Type B pancreatic cell (in vitro differentiated cells): ENCODE results near the gene RPS29. TPM values are rescaled to one million over a fixed set of nuclear protein-coding genes. Genes with fewer than 3 reads are reported as not detected.
"Not testable (repeated sequence)": the region's sequence is repeated elsewhere in the genome, so short reads cannot be mapped to it uniquely, and the experiment has no call there.

Experiments used
- DNase-seq: peaks from one replicate; pipeline ENCODE4 v3.0.0; 2021; ENCODE audit warnings: mixed read lengths; ENCODE audit not compliant: unreplicated experiment; ENCODE audit errors: extremely low spot score
- H3K27ac Mint-ChIP-seq: 2 replicates; pipeline ENCODE4 v1.8.0; 2021; ENCODE audit warnings: mild to moderate bottlenecking, mixed read lengths
- H3K27me3 Mint-ChIP-seq: 2 replicates; pipeline ENCODE4 v1.8.0; 2021; ENCODE audit warnings: mixed read lengths
- H3K36me3 Mint-ChIP-seq: 2 replicates; pipeline ENCODE4 v1.8.0; 2021; ENCODE audit warnings: mixed read lengths
- H3K4me1 Mint-ChIP-seq: one replicate; pipeline ENCODE4 v1.8.0; 2021; ENCODE audit warnings: mixed read lengths; ENCODE audit not compliant: unreplicated experiment
- H3K4me3 Mint-ChIP-seq: 2 replicates; pipeline ENCODE4 v1.8.0; 2021; ENCODE audit warnings: mild to moderate bottlenecking, mixed read lengths
- H3K9me3 Mint-ChIP-seq: 2 replicates; pipeline ENCODE4 v1.8.0; 2021; ENCODE audit warnings: mixed read lengths
- CTCF ChIP-seq: fragments of 200-600 bp; sonication (generic); conservative IDR thresholded peaks from 2 replicates; pipeline ENCODE4 v1.5.0; 2021; ENCODE audit warnings: antibody characterized with exemption, mild to moderate bottlenecking
- total RNA-seq: library from RNA; stranded (reverse); gene quantifications from 2 replicates; pipeline ENCODE4 v1.2.1, GENCODE V29; 2021; ENCODE audit warnings: low replicate concordance

RPS29 gene
- total RNA-seq, 1 donor from 2014 or later = 1,493 TPM

GRCh38 chr14:49589387-49589786 lies 3.2 kb upstream of the RPS29 start:
- peaks cover 8% of the 10 kb centered on the region for H3K27me3 Mint-ChIP-seq
- no peak for DNase-seq
- H3K4me3 Mint-ChIP-seq = no peak overlapping the region
- peaks cover 12% of the 10 kb centered on the region for H3K36me3 Mint-ChIP-seq
- no peak overlapping the region for H3K27ac Mint-ChIP-seq
- no peaks in the 10 kb centered on the region for H3K9me3 Mint-ChIP-seq
- TF ChIP-seq CTCF = no peak
- H3K4me1 Mint-ChIP-seq = peaks cover 10% of the 10 kb centered on the region

GRCh38 chr14:49586673-49587460 lies 687 bp upstream of the RPS29 start:
- no peak for DNase-seq
- peak; percentile 97 for TF ChIP-seq CTCF
- peak overlapping the region; percentile 99 for H3K27ac Mint-ChIP-seq
- peaks cover 29% of the 10 kb centered on the region for H3K4me1 Mint-ChIP-seq
- H3K27me3 Mint-ChIP-seq = peaks cover 8% of the 10 kb centered on the region
- H3K9me3 Mint-ChIP-seq = no peaks in the 10 kb centered on the region
- H3K4me3 Mint-ChIP-seq = peak overlapping the region; percentile 93
- peaks cover 34% of the 10 kb centered on the region for H3K36me3 Mint-ChIP-seq

- H3K9me3 Mint-ChIP-seq, DNase-seq, H3K27me3 Mint-ChIP-seq: not testable (repeated sequence)
- H3K4me1 Mint-ChIP-seq = peaks cover 29% of the 10 kb centered on the region
- peaks cover 38% of the 10 kb centered on the region for H3K36me3 Mint-ChIP-seq
- H3K4me3 Mint-ChIP-seq = peak overlapping the region; percentile 93
- H3K27ac Mint-ChIP-seq = peak overlapping the region; percentile 99
Measured at GRCh38 chr14:49584981-49585640, 1.1 kb downstream of the RPS29 start.

GRCh38 chr14:49584058-49584457 lies 2.1 kb downstream of the RPS29 start:
- Mint-ChIP-seq H3K4me1 (peaks cover 34% of the 10 kb centered on the region), H3K4me3 (peak overlapping the region; percentile 93), H3K27ac (peak overlapping the region; percentile 99), H3K27me3 (peaks cover 8% of the 10 kb centered on the region), H3K36me3 (peaks cover 38% of the 10 kb centered on the region), H3K9me3 (no peaks in the 10 kb centered on the region)
- no peak for TF ChIP-seq CTCF
- no peak for DNase-seq

- peaks cover 8% of the 10 kb centered on the region for H3K27me3 Mint-ChIP-seq
- H3K4me1 Mint-ChIP-seq = peaks cover 34% of the 10 kb centered on the region
- DNase-seq = no peak
- peak overlapping the region; percentile 93 for H3K4me3 Mint-ChIP-seq
- peak overlapping the region; percentile 99 for H3K27ac Mint-ChIP-seq
- H3K36me3 Mint-ChIP-seq = peaks cover 38% of the 10 kb centered on the region
- H3K9me3 Mint-ChIP-seq = no peaks in the 10 kb centered on the region
- TF ChIP-seq CTCF = no peak
Measured at GRCh38 chr14:49583629-49584028, 2.6 kb downstream of the RPS29 start.
